Tibial nerve (tissue), 4 donors: ENCODE results near the gene TTLL4.

Source experiments
- EP300 ChIP-seq, 2 donors: sonication (generic); formaldehyde crosslinking; IDR thresholded peaks; one replicate each; pipeline ENCODE4 v1.6.1; 2017; ENCODE audit warnings: antibody characterized with exemption in 2 of 2, mild to moderate bottlenecking in 1 of 2
- POLR2A ChIP-seq, 2 donors: fragments of 450-650 bp; IDR thresholded peaks; one replicate each; pipeline ENCODE4 v1.6.1; 2017; ENCODE audit warnings: antibody characterized with exemption in 2 of 2, mild to moderate bottlenecking in 2 of 2, moderate library complexity in 2 of 2
- TF ChIP-seq, protein P1 (sequence below), 5 experiments: fragments of 200-600 bp in 3 of 5; fragments of 450-650 bp in 2 of 5; sonication (generic) in 3 of 5; IDR thresholded peaks; one replicate each; pipeline ENCODE4 v1.5.1; 2016 to 2019; ENCODE audit warnings: antibody characterized with exemption in 5 of 5, mild to moderate bottlenecking in 3 of 5, moderate library complexity in 2 of 5

DNA sequence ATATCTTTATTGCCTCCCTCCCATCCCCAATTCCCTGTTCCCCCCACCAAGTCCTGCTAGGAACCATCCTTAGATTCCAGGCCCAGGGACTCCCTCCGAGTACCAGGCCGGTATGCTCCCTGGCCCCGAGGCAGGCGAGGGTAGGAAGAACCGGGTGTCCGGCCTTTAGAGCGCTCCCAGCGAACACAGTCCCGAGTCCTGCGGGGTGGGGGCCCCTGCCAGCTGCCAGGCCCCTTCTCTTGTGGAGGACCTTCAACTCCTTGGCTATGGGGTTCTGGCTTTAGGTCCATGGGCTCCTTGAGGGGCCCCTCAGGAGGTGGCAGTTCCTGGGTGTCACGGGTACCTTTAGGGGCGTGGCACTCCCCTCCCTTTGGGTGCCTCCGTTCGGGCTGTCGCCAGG, 46.7 kb upstream of the TTLL4 start:
- TF ChIP-seq, protein P1, sequence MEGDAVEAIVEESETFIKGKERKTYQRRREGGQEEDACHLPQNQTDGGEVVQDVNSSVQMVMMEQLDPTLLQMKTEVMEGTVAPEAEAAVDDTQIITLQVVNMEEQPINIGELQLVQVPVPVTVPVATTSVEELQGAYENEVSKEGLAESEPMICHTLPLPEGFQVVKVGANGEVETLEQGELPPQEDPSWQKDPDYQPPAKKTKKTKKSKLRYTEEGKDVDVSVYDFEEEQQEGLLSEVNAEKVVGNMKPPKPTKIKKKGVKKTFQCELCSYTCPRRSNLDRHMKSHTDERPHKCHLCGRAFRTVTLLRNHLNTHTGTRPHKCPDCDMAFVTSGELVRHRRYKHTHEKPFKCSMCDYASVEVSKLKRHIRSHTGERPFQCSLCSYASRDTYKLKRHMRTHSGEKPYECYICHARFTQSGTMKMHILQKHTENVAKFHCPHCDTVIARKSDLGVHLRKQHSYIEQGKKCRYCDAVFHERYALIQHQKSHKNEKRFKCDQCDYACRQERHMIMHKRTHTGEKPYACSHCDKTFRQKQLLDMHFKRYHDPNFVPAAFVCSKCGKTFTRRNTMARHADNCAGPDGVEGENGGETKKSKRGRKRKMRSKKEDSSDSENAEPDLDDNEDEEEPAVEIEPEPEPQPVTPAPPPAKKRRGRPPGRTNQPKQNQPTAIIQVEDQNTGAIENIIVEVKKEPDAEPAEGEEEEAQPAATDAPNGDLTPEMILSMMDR (IDR thresholded peaks at IDR 0.05), result no peak
- no peak for TF ChIP-seq POLR2A (IDR thresholded peaks at IDR 0.05)
- TF ChIP-seq EP300 (IDR thresholded peaks at IDR 0.05), result no peak
